ENCODE results near the gene UBAC2.

The UBAC2 gene

GRCh38 chr13:99321709-99322108, 121.1 kb downstream of the UBAC2 start:
- no peak overlapping the region for H3K4me3 ChIP-seq (replicated peaks; ENCODE audit: low read depth, low read length)

GRCh38 chr13:99322297-99323103, 121.8 kb downstream of the UBAC2 start:
- DNase-seq (ENCODE audit: low read depth) = peak; percentile 60
- no peak for TF ChIP-seq CTCF (IDR thresholded peaks at IDR 0.05; ENCODE audit: low read length, missing control alignments)
- no peak overlapping the region for H3K4me3 ChIP-seq (replicated peaks; ENCODE audit: low read depth, low read length)

More at GRCh38 chr13:99321709-99322108, 121.1 kb downstream of the UBAC2 start:
- no peak for TF ChIP-seq CTCF (IDR thresholded peaks at IDR 0.05; ENCODE audit: low read length, missing control alignments)
- no peak for DNase-seq (ENCODE audit: low read depth)

- no peak overlapping the region for H3K4me3 ChIP-seq (replicated peaks; ENCODE audit: low read depth, low read length)
- DNase-seq (ENCODE audit: low read depth) = no peak
- TF ChIP-seq CTCF (IDR thresholded peaks at IDR 0.05; ENCODE audit: low read length, missing control alignments) = no peak
These were observed 122.8 kb downstream of the UBAC2 start for GRCh38 chr13:99323488-99323887.

- H3K4me3 ChIP-seq (replicated peaks; ENCODE audit: low read depth, low read length) = no peak overlapping the region
These were observed 125.4 kb downstream of the UBAC2 start for GRCh38 chr13:99326012-99326411.

GRCh38 chr13:99327126-99327525, 126.5 kb downstream of the UBAC2 start:
- no peak overlapping the region for H3K4me3 ChIP-seq (replicated peaks; ENCODE audit: low read depth, low read length)
- TF ChIP-seq CTCF (IDR thresholded peaks at IDR 0.05; ENCODE audit: low read length, missing control alignments) = no peak
- DNase-seq (ENCODE audit: low read depth) = no peak

More at GRCh38 chr13:99326012-99326411, 125.4 kb downstream of the UBAC2 start:
- no peak for DNase-seq (ENCODE audit: low read depth)
- no peak for TF ChIP-seq CTCF (IDR thresholded peaks at IDR 0.05; ENCODE audit: low read length, missing control alignments)

- no peak overlapping the region for H3K4me3 ChIP-seq (replicated peaks; ENCODE audit: low read depth, low read length)
- no peak for TF ChIP-seq CTCF (IDR thresholded peaks at IDR 0.05; ENCODE audit: low read length, missing control alignments)
- no peak for DNase-seq (ENCODE audit: low read depth)
These were observed 127.1 kb downstream of the UBAC2 start for GRCh38 chr13:99327761-99328160.

GRCh38 chr13:99329477-99329876, 128.8 kb downstream of the UBAC2 start:
- no peak for TF ChIP-seq CTCF (IDR thresholded peaks at IDR 0.05; ENCODE audit: low read length, missing control alignments)
- no peak for DNase-seq (ENCODE audit: low read depth)

More at GRCh38 chr13:99329477-99329876, 128.8 kb downstream of the UBAC2 start:
- no peak overlapping the region for H3K4me3 ChIP-seq (replicated peaks; ENCODE audit: low read depth, low read length)
